Gastrocnemius medialis (tissue), 4 donors: ENCODE measurements around the gene OTULIN. TPM values are rescaled to one million over a fixed set of nuclear protein-coding genes. Genes with fewer than 3 reads are reported as not detected.
A peak's percentile ranks its signal among the peaks of the same experiment; 100 is the strongest.

Experiments used
- ATAC-seq, 2 donors: fragments of 150-250 bp; one replicate each; pipeline ENCODE4 v1.9.1; 2016
- DNase-seq, 2 donors: peaks; one replicate each; pipeline ENCODE4 v3.0.0-alpha.2; 2019
- H3K27ac ChIP-seq, 4 donors: fragments of 200-600 bp; sonication (generic); 1 replicate in 1 of 4; 2 replicates in 3 of 4; pipeline ENCODE4 v1.5.1; 2016 to 2018; ENCODE audit warnings: mild to moderate bottlenecking in 2 of 4, moderate library complexity in 1 of 4
- H3K27me3 ChIP-seq, 3 donors: fragments of 200-600 bp; sonication (generic) in 2 of 3; 1 replicate in 1 of 3; 2 replicates in 2 of 3; pipeline versions ENCODE4 v1.5.1 to v1.6.0; 2016 to 2019; ENCODE audit warnings: mild to moderate bottlenecking in 1 of 3, moderate library complexity in 1 of 3
- H3K36me3 ChIP-seq, 2 donors: fragments of 200-600 bp; sonication (generic) in 1 of 2; one replicate each; pipeline ENCODE4 v1.5.1; 2017 to 2018
- H3K4me1 ChIP-seq, 2 donors: fragments of 200-600 bp; sonication (generic) in 1 of 2; one replicate each; pipeline ENCODE4 v1.5.1; 2016 to 2017; ENCODE audit warnings: mild to moderate bottlenecking in 2 of 2
- H3K4me3 ChIP-seq, 4 donors: fragments of 200-600 bp; sonication (generic) in 3 of 4; 1 replicate in 1 of 4; 2 replicates in 3 of 4; pipeline ENCODE4 v1.5.1; 2016 to 2019; ENCODE audit warnings: mild to moderate bottlenecking in 2 of 4
- H3K9me3 ChIP-seq, 3 donors: fragments of 200-600 bp; sonication (generic) in 2 of 3; 1 replicate in 1 of 3; 2 replicates in 2 of 3; pipeline ENCODE4 v1.5.1; 2016 to 2019
- CTCF ChIP-seq, 5 experiments: fragments of 450-650 bp in 3 of 5; fragments of 200-600 bp in 2 of 5; sonication (generic) in 2 of 5; IDR thresholded peaks in 4 of 5; conservative IDR thresholded peaks in 1 of 5; 1 replicate in 4 of 5; 2 replicates in 1 of 5; pipeline ENCODE4 v1.5.1; 2016 to 2019; ENCODE audit warnings: antibody characterized with exemption in 5 of 5, mild to moderate bottlenecking in 3 of 5, moderate library complexity in 3 of 5
- POLR2A ChIP-seq, 2 donors: fragments of 450-650 bp; IDR thresholded peaks; one replicate each; pipeline ENCODE4 v1.6.1; 2017; ENCODE audit warnings: antibody characterized with exemption in 2 of 2, mild to moderate bottlenecking in 2 of 2, moderate library complexity in 2 of 2
- in situ Hi-C, 4 donors: fragments of 200-750 bp; cut with MboI; loops; one replicate each; pipeline versions ENCODE4 v1.15.0 to v1.8.0; 2017; ENCODE audit warnings: low sequenced_read_pairs in 4 of 4
- intact Hi-C: fragments of 100-400 bp; cut with DNase I; formaldehyde crosslinking; loops from one replicate; pipeline ENCODE4 v1.15.1; 2023; ENCODE audit warnings: low total_unique reads
- total RNA-seq, 4 donors: library from RNA; depleted of rRNA; stranded (reverse); fragments of >200 nt; gene quantifications; one replicate each; pipeline versions ENCODE4 v1.1.0 to v1.2.3, GENCODE V29; 2016

Gene OTULIN
- total RNA-seq, 4 donors from 2014 or later, result 15.1 to 28.3 (median 20.2) TPM

DNA sequence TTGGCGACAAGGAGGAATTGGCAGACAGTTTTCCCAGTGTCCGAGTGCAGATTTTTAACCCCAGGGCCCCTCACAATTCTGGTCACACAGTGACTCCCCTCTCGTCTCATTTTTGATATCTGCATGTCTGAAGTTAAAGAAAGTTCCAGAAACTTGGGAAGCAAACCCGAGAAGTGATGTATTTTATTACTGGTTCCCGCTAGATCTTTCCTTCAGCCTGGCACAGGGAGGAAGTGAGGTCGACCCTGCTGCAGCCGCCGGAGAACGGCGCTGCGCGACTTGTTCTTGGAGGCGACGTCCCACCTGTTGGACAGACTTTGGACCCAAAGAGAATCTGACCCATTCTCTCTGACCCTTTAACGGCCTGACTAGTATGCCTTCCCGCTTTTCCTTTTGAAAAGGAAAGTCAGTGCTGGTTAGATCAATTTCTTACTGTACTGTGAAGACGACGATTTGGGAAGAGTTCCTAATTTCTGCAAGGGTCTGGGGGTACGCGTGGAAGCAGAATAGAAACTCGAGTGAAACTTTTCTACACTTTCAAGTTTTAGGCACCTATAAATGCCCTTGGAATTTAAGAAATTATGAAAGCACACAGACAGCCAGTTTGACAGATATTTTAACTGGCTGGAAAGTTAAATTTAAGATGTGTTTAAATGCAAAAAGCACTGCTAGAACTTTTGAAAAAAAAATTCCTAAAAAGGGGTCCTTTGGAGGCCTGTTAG lies 744 bp downstream of the OTULIN start:
- no peak for DNase-seq
- H3K36me3 ChIP-seq, result no peaks in the 10 kb centered on the region
- H3K4me1 ChIP-seq, result peaks cover 26 to 31% of the 10 kb centered on the region in 2 donors

DNA sequence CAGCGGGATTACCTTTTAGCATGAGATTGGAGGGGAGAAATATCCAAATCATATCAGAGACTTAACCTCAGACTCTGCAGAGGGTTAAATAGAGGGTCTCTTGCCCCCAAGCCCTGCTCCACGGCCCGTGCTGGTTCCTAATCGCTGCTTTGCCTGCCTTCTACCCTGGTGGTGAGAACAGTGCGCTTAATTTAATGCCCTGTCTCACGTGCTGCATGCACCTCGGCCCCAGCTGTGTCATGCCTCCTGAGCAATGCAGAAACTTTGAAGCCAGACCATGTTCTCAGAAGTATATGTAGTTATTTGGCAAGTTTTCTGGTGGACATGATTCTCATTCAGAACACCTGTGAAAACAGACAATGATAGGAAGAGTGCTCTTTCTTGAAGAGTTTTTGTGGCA lies 1.4 kb downstream of the OTULIN start:
- Histone ChIP-seq H3K27me3 (no peaks in the 10 kb centered on the region), H3K27ac (peak overlapping the region in 3 of 4 donors; percentile 1 to 90 (median 89)), H3K36me3 (no peaks in the 10 kb centered on the region), H3K4me3 (peak overlapping the region in 3 of 4 donors; percentile 65 to 83 (median 76)), H3K4me1 (peaks cover 28 to 31% of the 10 kb centered on the region in 2 donors), H3K9me3 (no peaks in the 10 kb centered on the region)
- in situ Hi-C loops (loop anchor here in 1 of 4 donors (25.0 kb wide), 1 partner anchor 554 kb away; no protein-coding TSS in a partner anchor), intact Hi-C loops (loop anchor here (2.0 to 10.0 kb wide), 2 partner anchors 207 to 521 kb away; partner anchors contain the start of gene TRIO)
- TF ChIP-seq CTCF (IDR thresholded peaks at IDR 0.05 in 4 of 5, conservative IDR thresholded peaks at IDR 0.05 in 1 of 5) (peak in 1 of 5 experiments; percentile 13), POLR2A (IDR thresholded peaks at IDR 0.05) (no peak)
- ATAC-seq (no peak), DNase-seq (peak in 1 of 2 donors; percentile 30)

More for the DNA sequence above, 744 bp downstream of the OTULIN start:
- TF ChIP-seq POLR2A (IDR thresholded peaks at IDR 0.05) (no peak), CTCF (IDR thresholded peaks at IDR 0.05 in 4 of 5, conservative IDR thresholded peaks at IDR 0.05 in 1 of 5) (no peak)
- intact Hi-C loops (loop anchor here (2.0 to 10.0 kb wide), 2 partner anchors 208 to 520 kb away; partner anchors contain the start of gene TRIO), in situ Hi-C loops (loop anchor here in 1 of 4 donors (25.0 kb wide), 1 partner anchor 553 kb away; no protein-coding TSS in a partner anchor)
- Histone ChIP-seq H3K9me3 (no peaks in the 10 kb centered on the region), H3K27me3 (no peaks in the 10 kb centered on the region), H3K27ac (peak overlapping the region; percentile 81 to 90 (median 86)), H3K4me3 (peak overlapping the region; percentile 54 to 83 (median 70))
- ATAC-seq, result peak; percentile 18 to 19

- intact Hi-C loops, result loop anchor here (10.0 kb wide), 1 partner anchor 522 kb away; the partner anchor contains the start of gene TRIO
- ATAC-seq (no peak), DNase-seq (no peak)
- no peak for TF ChIP-seq CTCF (IDR thresholded peaks at IDR 0.05 in 4 of 5, conservative IDR thresholded peaks at IDR 0.05 in 1 of 5)
- TF ChIP-seq POLR2A (IDR thresholded peaks at IDR 0.05), result no peak
- H3K4me1 ChIP-seq, result peaks cover 31 to 32% of the 10 kb centered on the region in 2 donors
- no peaks in the 10 kb centered on the region for H3K9me3 ChIP-seq
- no peaks in the 10 kb centered on the region for H3K27me3 ChIP-seq
- no peaks in the 10 kb centered on the region for H3K36me3 ChIP-seq
- H3K4me3 ChIP-seq, result peak overlapping the region in 1 of 4 donors; percentile 76
- in situ Hi-C loops, result loop anchor here in 1 of 4 donors (25.0 kb wide), 1 partner anchor 554 kb away; no protein-coding TSS in a partner anchor
- peak overlapping the region in 2 of 4 donors; percentile 1 to 24 for H3K27ac ChIP-seq
These were observed 1.8 kb downstream of the OTULIN start for GRCh38 chr5:14666357-14666756.

DNA sequence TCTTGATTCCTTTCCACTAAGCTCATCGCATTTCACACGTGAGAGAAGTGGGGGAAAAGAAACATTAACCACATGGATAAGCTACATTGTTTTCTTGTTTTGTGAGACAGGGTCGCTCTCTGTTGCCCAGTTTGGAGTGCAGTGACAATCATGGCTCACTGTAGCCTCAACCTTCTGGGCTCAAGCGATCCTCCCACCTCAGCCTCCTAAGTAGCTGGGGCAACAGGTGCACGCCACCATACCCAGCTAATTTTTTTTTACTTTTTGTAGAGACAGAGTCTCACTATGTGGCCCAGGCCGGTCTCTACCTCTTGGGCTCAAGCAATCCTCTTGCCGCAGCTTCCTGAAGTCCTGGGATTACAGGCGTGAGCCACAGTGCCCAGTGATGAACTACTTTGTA lies 2.8 kb downstream of the OTULIN start:
- H3K9me3 ChIP-seq, result no peaks in the 10 kb centered on the region
- no peaks in the 10 kb centered on the region for H3K36me3 ChIP-seq
- H3K4me3 ChIP-seq, result no peak overlapping the region
- in situ Hi-C loops, result loop anchor here in 1 of 4 donors (25.0 kb wide), 1 partner anchor 555 kb away; no protein-coding TSS in a partner anchor
- DNase-seq (no peak), ATAC-seq (no peak)
- H3K27ac ChIP-seq, result no peak overlapping the region
- peaks cover 33 to 39% of the 10 kb centered on the region in 2 donors for H3K4me1 ChIP-seq
- TF ChIP-seq POLR2A (IDR thresholded peaks at IDR 0.05), result no peak
- H3K27me3 ChIP-seq, result no peaks in the 10 kb centered on the region
- intact Hi-C loops, result loop anchor here (10.0 kb wide), 1 partner anchor 522 kb away; the partner anchor contains the start of gene TRIO

- no peaks in the 10 kb centered on the region for H3K27me3 ChIP-seq
- TF ChIP-seq POLR2A (IDR thresholded peaks at IDR 0.05), result no peak
- TF ChIP-seq CTCF (IDR thresholded peaks at IDR 0.05 in 4 of 5, conservative IDR thresholded peaks at IDR 0.05 in 1 of 5), result no peak
- H3K4me3 ChIP-seq, result no peak overlapping the region
- H3K4me1 ChIP-seq, result peaks cover 38 to 40% of the 10 kb centered on the region in 2 donors
- H3K27ac ChIP-seq, result no peak overlapping the region
- ATAC-seq (no peak), DNase-seq (no peak)
- no peaks in the 10 kb centered on the region for H3K36me3 ChIP-seq
- H3K9me3 ChIP-seq, result no peaks in the 10 kb centered on the region
- intact Hi-C loops (loop anchor here (10.0 kb wide), 1 partner anchor 523 kb away; the partner anchor contains the start of gene TRIO), in situ Hi-C loops (loop anchor here in 1 of 4 donors (25.0 kb wide), 1 partner anchor 555 kb away; no protein-coding TSS in a partner anchor)
These were observed 3.3 kb downstream of the OTULIN start for GRCh38 chr5:14667770-14668169.
